Measurements from ENCODE around the gene NMT1. TPM values are rescaled to one million over a fixed set of nuclear protein-coding genes. Genes with fewer than 3 reads are reported as not detected.

The NMT1 gene
- total and polyA plus RNA-seq, 2 of the 13 experiments (the other 11 are each of a cell fraction or from before 2014, with no cell fraction given), result 75.7 to 142 TPM

- TF ChIP-seq KIAA2018 (CRISPR knock-in tag; IDR thresholded peaks at IDR 0.05; ENCODE audit: borderline replicate concordance), result 0 out of 2 replicates have a peak, but pooled peaks have one; percentile 78
- peak; percentile 93 for TF ChIP-seq FOXO1 (CRISPR knock-in tag; IDR thresholded peaks at IDR 0.05)
- no peak for TF ChIP-seq HNRNPUL1 (IDR thresholded peaks at IDR 0.05; ENCODE audit: low read depth, low read length)
- TF ChIP-seq ZNF879 (CRISPR knock-in tag; IDR thresholded peaks at IDR 0.05), result no peak
- TF ChIP-seq ZSCAN9 (CRISPR knock-in tag; IDR thresholded peaks at IDR 0.05; ENCODE audit: borderline replicate concordance), result peak; percentile 74
- TF ChIP-seq GFI1 (CRISPR knock-in tag; IDR thresholded peaks at IDR 0.05; ENCODE audit: borderline replicate concordance), result no peak; the same call in 1 of the 2 replicates
- TF ChIP-seq ZNF17 (CRISPR knock-in tag; IDR thresholded peaks at IDR 0.05), result no peak
- peak; percentile 36 for TF ChIP-seq ZNF687 (CRISPR knock-in tag; IDR thresholded peaks at IDR 0.05)
- TF ChIP-seq KDM4B (CRISPR knock-in tag; IDR thresholded peaks at IDR 0.05), result peak; percentile 52; the same call in 1 of the 2 replicates
- TF ChIP-seq ELF1 (CRISPR knock-in tag; IDR thresholded peaks at IDR 0.05), result no peak
- TF ChIP-seq NPAS2 (CRISPR knock-in tag; IDR thresholded peaks at IDR 0.05; ENCODE audit: borderline replicate concordance), result no peak
- TF ChIP-seq HNF4A (CRISPR knock-in tag; IDR thresholded peaks at IDR 0.05), result 0 out of 2 replicates have a peak, but pooled peaks have one; percentile 44
- TF ChIP-seq CREM (IDR thresholded peaks at IDR 0.05), result peak; percentile 73; the same call in 1 of the 2 replicates
- TF ChIP-seq CREM (CRISPR knock-in tag; IDR thresholded peaks at IDR 0.05), result no peak
- TF ChIP-seq NR0B2 (CRISPR knock-in tag; IDR thresholded peaks at IDR 0.05), result no peak
- peak; percentile 7; the same call in 1 of the 2 replicates for TF ChIP-seq ZNF468 (CRISPR knock-in tag; IDR thresholded peaks at IDR 0.05)
- 0 out of 2 replicates have a peak, but pooled peaks have one; percentile 5 for TF ChIP-seq ZNF44 (CRISPR knock-in tag; IDR thresholded peaks at IDR 0.05)
- TF ChIP-seq PHF8 (CRISPR knock-in tag; IDR thresholded peaks at IDR 0.05), result peak; percentile 74
Observed at GRCh38 chr17:45147581-45148182, 86.6 kb downstream of the NMT1 start (continued).

Data from HepG2 (cell line).